SK-N-SH treated with all-trans-retinoic acid at 6 μM for 48 hours (cell line): Measurements from ENCODE around the gene SUSD4.

Source experiments
- ATAC-seq: fragments of 200-7000 bp; cut with Tn5 transposase; 3 replicates; pipeline ENCODE4 v1.9.1; 2020; ENCODE audit warnings: mild to moderate bottlenecking, moderate library complexity
- CSDC2 ChIP-seq: fragments of 250-450 bp; sonication (Bioruptor Pico); IDR thresholded peaks from 2 replicates; pipeline ENCODE4 v1.5.0; 2020; ENCODE audit warnings: mild to moderate bottlenecking, moderate library complexity
- ESRRG ChIP-seq: fragments of 250-450 bp; sonication (Bioruptor Pico); IDR thresholded peaks from 2 replicates; pipeline ENCODE4 v1.6.1; 2021; ENCODE audit warnings: mild to moderate bottlenecking
- GLIS3 ChIP-seq: fragments of 250-450 bp; sonication (Bioruptor Pico); IDR thresholded peaks from 2 replicates; pipeline ENCODE4 v1.5.0; 2020; ENCODE audit warnings: mild to moderate bottlenecking, moderate library complexity
- ISL1 ChIP-seq: fragments of 250-450 bp; sonication (Bioruptor Pico); IDR thresholded peaks from 2 replicates; pipeline ENCODE4 v2.1.2; 2022; ENCODE audit warnings: mild to moderate bottlenecking, moderate library complexity
- PPARA ChIP-seq: fragments of 250-450 bp; sonication (Bioruptor Pico); IDR thresholded peaks from 2 replicates; pipeline ENCODE4 v1.5.0; 2020; ENCODE audit warnings: mild to moderate bottlenecking, borderline replicate concordance
- RARB ChIP-seq: fragments of 250-450 bp; sonication (Bioruptor Pico); IDR thresholded peaks from 2 replicates; pipeline ENCODE4 v1.8.0; 2021; ENCODE audit warnings: mild to moderate bottlenecking, moderate library complexity
- SNAI2 ChIP-seq: fragments of 250-450 bp; sonication (Bioruptor Pico); IDR thresholded peaks from 2 replicates; pipeline ENCODE4 v1.5.0; 2020; ENCODE audit warnings: mild to moderate bottlenecking, moderate library complexity
- TCF4 ChIP-seq: fragments of 250-450 bp; sonication (Bioruptor Pico); IDR thresholded peaks from 2 replicates; pipeline ENCODE4 v1.8.0; 2021; ENCODE audit warnings: mild to moderate bottlenecking, moderate library complexity, borderline replicate concordance
- TOX ChIP-seq: fragments of 250-450 bp; sonication (Bioruptor Pico); IDR thresholded peaks from 2 replicates; pipeline ENCODE4 v1.8.0; 2021; ENCODE audit warnings: mild to moderate bottlenecking, moderate library complexity, borderline replicate concordance
- ZC3H10 ChIP-seq: fragments of 250-450 bp; sonication (Bioruptor Pico); IDR thresholded peaks from 2 replicates; pipeline ENCODE4 v1.5.1; 2021; ENCODE audit warnings: mild to moderate bottlenecking, moderate library complexity
- ZFP3 ChIP-seq: fragments of 250-450 bp; sonication (Bioruptor Pico); IDR thresholded peaks from 2 replicates; pipeline ENCODE4 v1.5.0; 2020; ENCODE audit warnings: mild to moderate bottlenecking, moderate library complexity
- ZFP30 ChIP-seq: fragments of 450-650 bp; formaldehyde crosslinking; IDR thresholded peaks from 2 replicates; pipeline ENCODE4 v1.5.0; 2022; ENCODE audit warnings: mild to moderate bottlenecking, moderate library complexity
- ZNF565 ChIP-seq: fragments of 450-650 bp; formaldehyde crosslinking; conservative IDR thresholded peaks from 2 replicates; pipeline ENCODE4 v1.5.0; 2020; ENCODE audit warnings: low read depth, mild to moderate bottlenecking, moderate library complexity
- ZNF70 ChIP-seq: fragments of 450-650 bp; formaldehyde crosslinking; IDR thresholded peaks from 2 replicates; pipeline ENCODE4 v1.5.0; 2020; ENCODE audit warnings: mild to moderate bottlenecking, moderate library complexity
- ZNF8 ChIP-seq: fragments of 450-650 bp; formaldehyde crosslinking; IDR thresholded peaks from 2 replicates; pipeline ENCODE4 v1.5.0; 2020; ENCODE audit warnings: mild to moderate bottlenecking, moderate library complexity
- TF ChIP-seq, protein P1 (sequence below): fragments of 250-450 bp; sonication (Bioruptor Pico); IDR thresholded peaks from 2 replicates; pipeline ENCODE4 v1.5.1; 2021; ENCODE audit warnings: mild to moderate bottlenecking, moderate library complexity
- TF ChIP-seq, protein P2 (sequence below): fragments of 250-450 bp; sonication (Bioruptor Pico); IDR thresholded peaks from 2 replicates; pipeline ENCODE4 v1.5.1; 2020; ENCODE audit warnings: low read depth, mild to moderate bottlenecking, moderate library complexity
- TF ChIP-seq, protein P3 (sequence below): fragments of 250-450 bp; sonication (Bioruptor Pico); IDR thresholded peaks from 2 replicates; pipeline ENCODE4 v1.5.0; 2020; ENCODE audit warnings: mild to moderate bottlenecking, moderate library complexity
- TF ChIP-seq, protein P4 (sequence below): fragments of 250-450 bp; sonication (Bioruptor Pico); IDR thresholded peaks from 2 replicates; pipeline ENCODE4 v1.8.0; 2021; ENCODE audit warnings: low read depth, mild to moderate bottlenecking, moderate library complexity, borderline replicate concordance

Gene SUSD4

DNA sequence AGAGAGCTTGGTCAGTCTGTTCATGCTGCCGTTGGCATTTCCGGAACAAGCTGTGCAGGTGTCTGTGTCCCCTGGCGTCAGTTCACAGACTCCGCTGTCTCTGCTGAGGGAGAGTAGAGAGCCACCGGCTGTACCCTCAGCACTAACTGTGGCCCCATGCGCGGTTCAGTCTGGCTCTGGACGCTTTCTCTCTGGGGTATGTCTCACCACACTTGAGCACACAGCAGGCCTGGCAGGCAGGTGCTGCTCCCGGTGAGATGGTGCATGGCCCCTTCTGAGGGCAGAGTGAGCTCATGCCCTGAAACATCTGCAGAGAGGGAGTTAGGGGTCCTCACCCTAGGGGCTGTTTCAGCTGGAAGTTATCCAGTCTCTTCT lies 161.0 kb downstream of the SUSD4 start:
- no peak for ATAC-seq
- TF ChIP-seq GLIS3 (CRISPR knock-in tag) (no peak), ZFP30 (no peak), SNAI2 (no peak), ESRRG (CRISPR knock-in tag) (no peak)
- TF ChIP-seq, protein P1, sequence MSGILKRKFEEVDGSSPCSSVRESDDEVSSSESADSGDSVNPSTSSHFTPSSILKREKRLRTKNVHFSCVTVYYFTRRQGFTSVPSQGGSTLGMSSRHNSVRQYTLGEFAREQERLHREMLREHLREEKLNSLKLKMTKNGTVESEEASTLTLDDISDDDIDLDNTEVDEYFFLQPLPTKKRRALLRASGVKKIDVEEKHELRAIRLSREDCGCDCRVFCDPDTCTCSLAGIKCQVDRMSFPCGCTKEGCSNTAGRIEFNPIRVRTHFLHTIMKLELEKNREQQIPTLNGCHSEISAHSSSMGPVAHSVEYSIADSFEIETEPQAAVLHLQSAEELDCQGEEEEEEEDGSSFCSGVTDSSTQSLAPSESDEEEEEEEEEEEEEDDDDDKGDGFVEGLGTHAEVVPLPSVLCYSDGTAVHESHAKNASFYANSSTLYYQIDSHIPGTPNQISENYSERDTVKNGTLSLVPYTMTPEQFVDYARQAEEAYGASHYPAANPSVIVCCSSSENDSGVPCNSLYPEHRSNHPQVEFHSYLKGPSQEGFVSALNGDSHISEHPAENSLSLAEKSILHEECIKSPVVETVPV = no peak

DNA sequence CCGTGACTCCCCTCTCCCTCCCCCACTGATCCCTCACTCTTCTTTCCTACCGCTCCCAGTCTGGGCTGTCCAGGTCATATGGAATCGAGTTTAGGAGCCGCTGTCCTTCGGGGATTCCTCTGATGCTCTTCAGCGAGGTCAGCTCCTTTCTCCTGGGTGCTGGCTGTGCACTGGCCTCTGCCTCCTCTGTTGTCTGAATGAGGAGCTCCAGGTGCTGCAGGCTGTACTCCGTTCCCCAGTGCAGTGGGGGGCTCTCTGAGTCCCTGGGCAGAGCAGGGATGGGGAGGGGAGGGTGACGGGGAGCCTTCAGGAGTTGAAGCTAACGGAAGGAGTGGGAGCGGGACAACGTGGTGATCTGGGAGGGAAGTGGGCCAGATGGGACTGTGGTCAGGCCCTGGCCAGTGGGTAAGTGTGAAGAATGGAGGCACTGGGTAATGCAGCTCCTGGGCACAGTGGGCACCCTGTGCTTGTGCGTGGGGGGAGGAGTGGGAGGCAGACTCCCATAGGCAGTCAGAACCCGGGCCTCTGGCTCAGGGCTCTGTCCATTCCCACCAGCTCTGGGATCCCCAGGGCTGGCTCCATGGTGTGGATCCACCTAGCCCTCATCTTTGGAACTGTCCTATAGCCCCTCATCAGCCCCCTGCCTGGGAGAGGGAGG lies 161.5 kb downstream of the SUSD4 start:
- no peak for ATAC-seq
- TF ChIP-seq ZNF70 (no peak), PPARA (no peak)

DNA sequence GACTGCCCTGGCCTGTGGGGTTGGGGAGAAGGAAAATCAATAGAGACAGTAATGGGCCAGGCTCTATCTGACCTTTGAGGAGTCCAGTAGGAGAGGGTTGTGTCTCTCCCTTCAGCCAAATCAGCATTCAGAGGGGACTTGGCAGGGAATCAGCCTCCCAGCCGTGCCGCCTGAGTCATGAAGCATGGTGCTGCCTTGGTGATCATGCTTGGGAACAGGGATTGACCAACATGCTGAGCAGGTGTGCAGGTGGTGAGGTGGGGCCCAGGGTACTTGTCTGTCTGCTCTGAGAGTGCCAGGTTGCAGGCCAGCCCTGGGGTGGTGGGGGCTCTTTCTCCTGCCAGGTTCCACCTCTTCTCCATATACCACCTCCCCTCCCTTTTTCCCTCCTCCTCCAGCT lies 162.0 kb downstream of the SUSD4 start:
- ATAC-seq = no peak
- TF ChIP-seq, protein P2, sequence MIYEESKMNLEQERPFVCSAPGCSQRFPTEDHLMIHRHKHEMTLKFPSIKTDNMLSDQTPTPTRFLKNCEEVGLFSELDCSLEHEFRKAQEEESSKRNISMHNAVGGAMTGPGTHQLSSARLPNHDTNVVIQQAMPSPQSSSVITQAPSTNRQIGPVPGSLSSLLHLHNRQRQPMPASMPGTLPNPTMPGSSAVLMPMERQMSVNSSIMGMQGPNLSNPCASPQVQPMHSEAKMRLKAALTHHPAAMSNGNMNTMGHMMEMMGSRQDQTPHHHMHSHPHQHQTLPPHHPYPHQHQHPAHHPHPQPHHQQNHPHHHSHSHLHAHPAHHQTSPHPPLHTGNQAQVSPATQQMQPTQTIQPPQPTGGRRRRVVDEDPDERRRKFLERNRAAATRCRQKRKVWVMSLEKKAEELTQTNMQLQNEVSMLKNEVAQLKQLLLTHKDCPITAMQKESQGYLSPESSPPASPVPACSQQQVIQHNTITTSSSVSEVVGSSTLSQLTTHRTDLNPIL (CRISPR knock-in tag) = no peak
- no peak for TF ChIP-seq ZC3H10 (CRISPR knock-in tag)

DNA sequence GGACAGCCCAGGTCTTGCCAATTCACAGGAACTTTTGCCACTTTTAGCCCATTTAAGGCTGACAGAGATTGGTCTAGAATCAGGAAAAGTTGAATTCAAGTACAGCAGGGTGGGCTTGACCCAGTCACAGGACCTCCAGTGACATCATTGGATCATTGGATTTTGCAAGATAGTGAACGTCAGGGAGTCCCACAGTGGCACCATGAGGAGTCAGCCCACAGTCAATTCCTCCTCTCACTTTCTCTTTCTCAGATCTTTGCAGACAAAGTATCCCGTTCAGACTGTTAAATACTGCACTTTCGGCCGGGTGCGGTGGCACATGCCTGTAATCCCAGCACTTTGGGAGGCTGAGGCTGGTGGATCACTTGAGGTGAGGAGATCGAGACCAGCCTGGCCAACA lies 163.1 kb downstream of the SUSD4 start:
- TF ChIP-seq TCF4 (CRISPR knock-in tag) = no peak
- TF ChIP-seq, protein P1 = no peak
- TF ChIP-seq PPARA = no peak
- TF ChIP-seq CSDC2 (CRISPR knock-in tag) = no peak
- TF ChIP-seq ZNF8 (CRISPR knock-in tag) = no peak
- TF ChIP-seq RARB (CRISPR knock-in tag) = no peak
- TF ChIP-seq, protein P2 (CRISPR knock-in tag) = no peak
- no peak for TF ChIP-seq ZNF70
- TF ChIP-seq TOX (CRISPR knock-in tag) = no peak
- no peak for TF ChIP-seq ESRRG (CRISPR knock-in tag)
- no peak for TF ChIP-seq ZFP3 (CRISPR knock-in tag)
- TF ChIP-seq ZNF565 (CRISPR knock-in tag) = no peak
- TF ChIP-seq ZC3H10 (CRISPR knock-in tag) = no peak
- TF ChIP-seq, protein P3, sequence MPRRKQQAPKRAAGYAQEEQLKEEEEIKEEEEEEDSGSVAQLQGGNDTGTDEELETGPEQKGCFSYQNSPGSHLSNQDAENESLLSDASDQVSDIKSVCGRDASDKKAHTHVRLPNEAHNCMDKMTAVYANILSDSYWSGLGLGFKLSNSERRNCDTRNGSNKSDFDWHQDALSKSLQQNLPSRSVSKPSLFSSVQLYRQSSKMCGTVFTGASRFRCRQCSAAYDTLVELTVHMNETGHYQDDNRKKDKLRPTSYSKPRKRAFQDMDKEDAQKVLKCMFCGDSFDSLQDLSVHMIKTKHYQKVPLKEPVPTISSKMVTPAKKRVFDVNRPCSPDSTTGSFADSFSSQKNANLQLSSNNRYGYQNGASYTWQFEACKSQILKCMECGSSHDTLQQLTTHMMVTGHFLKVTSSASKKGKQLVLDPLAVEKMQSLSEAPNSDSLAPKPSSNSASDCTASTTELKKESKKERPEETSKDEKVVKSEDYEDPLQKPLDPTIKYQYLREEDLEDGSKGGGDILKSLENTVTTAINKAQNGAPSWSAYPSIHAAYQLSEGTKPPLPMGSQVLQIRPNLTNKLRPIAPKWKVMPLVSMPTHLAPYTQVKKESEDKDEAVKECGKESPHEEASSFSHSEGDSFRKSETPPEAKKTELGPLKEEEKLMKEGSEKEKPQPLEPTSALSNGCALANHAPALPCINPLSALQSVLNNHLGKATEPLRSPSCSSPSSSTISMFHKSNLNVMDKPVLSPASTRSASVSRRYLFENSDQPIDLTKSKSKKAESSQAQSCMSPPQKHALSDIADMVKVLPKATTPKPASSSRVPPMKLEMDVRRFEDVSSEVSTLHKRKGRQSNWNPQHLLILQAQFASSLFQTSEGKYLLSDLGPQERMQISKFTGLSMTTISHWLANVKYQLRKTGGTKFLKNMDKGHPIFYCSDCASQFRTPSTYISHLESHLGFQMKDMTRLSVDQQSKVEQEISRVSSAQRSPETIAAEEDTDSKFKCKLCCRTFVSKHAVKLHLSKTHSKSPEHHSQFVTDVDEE (CRISPR knock-in tag) = no peak
- no peak for TF ChIP-seq GLIS3 (CRISPR knock-in tag)
- TF ChIP-seq ISL1 = no peak
- TF ChIP-seq, protein P4, sequence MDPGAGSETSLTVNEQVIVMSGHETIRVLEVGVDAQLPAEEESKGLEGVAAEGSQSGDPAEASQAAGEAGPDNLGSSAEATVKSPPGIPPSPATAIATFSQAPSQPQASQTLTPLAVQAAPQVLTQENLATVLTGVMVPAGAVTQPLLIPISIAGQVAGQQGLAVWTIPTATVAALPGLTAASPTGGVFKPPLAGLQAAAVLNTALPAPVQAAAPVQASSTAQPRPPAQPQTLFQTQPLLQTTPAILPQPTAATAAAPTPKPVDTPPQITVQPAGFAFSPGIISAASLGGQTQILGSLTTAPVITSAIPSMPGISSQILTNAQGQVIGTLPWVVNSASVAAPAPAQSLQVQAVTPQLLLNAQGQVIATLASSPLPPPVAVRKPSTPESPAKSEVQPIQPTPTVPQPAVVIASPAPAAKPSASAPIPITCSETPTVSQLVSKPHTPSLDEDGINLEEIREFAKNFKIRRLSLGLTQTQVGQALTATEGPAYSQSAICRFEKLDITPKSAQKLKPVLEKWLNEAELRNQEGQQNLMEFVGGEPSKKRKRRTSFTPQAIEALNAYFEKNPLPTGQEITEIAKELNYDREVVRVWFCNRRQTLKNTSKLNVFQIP = no peak
- ATAC-seq = no peak
